Tibial nerve (tissue), 4 donors: ENCODE results near the gene PCYOX1L. TPM values are rescaled to one million over a fixed set of nuclear protein-coding genes. Genes with fewer than 3 reads are reported as not detected.

Source experiments
- DNase-seq, 2 donors: peaks; one replicate each; pipeline ENCODE4 v3.0.0-alpha.2; 2019; ENCODE audit warnings: low spot score in 2 of 2
- H3K27ac ChIP-seq, 4 donors: fragments of 200-600 bp; sonication (generic) in 3 of 4; one replicate each; pipeline ENCODE4 v1.5.1; 2017 to 2019; ENCODE audit warnings: mild to moderate bottlenecking in 1 of 4
- H3K27me3 ChIP-seq, 2 donors: fragments of 200-600 bp; sonication (generic) in 1 of 2; one replicate each; pipeline versions ENCODE4 v1.5.1 to v1.6.0; 2017 to 2019
- H3K36me3 ChIP-seq, 3 donors: fragments of 200-600 bp; sonication (generic); one replicate each; pipeline ENCODE4 v1.5.1; 2018 to 2019
- H3K4me1 ChIP-seq, 4 donors: fragments of 200-600 bp; sonication (generic) in 3 of 4; one replicate each; pipeline ENCODE4 v1.5.1; 2017 to 2019
- H3K4me3 ChIP-seq, 4 donors: fragments of 200-600 bp; sonication (generic) in 3 of 4; one replicate each; pipeline ENCODE4 v1.5.1; 2017 to 2019; ENCODE audit warnings: mild to moderate bottlenecking in 1 of 4, moderate library complexity in 1 of 4
- H3K9me3 ChIP-seq, 4 donors: fragments of 200-600 bp; sonication (generic) in 3 of 4; one replicate each; pipeline ENCODE4 v1.5.1; 2017 to 2019
- CTCF ChIP-seq, 5 experiments: fragments of 200-600 bp in 3 of 5; fragments of 450-650 bp in 2 of 5; sonication (generic) in 3 of 5; IDR thresholded peaks; one replicate each; pipeline ENCODE4 v1.5.1; 2016 to 2019; ENCODE audit warnings: antibody characterized with exemption in 5 of 5, mild to moderate bottlenecking in 3 of 5, moderate library complexity in 2 of 5
- EP300 ChIP-seq, 2 donors: sonication (generic); formaldehyde crosslinking; IDR thresholded peaks; one replicate each; pipeline ENCODE4 v1.6.1; 2017; ENCODE audit warnings: antibody characterized with exemption in 2 of 2, mild to moderate bottlenecking in 1 of 2
- POLR2A ChIP-seq, 2 donors: fragments of 450-650 bp; IDR thresholded peaks; one replicate each; pipeline ENCODE4 v1.6.1; 2017; ENCODE audit warnings: antibody characterized with exemption in 2 of 2, mild to moderate bottlenecking in 2 of 2, moderate library complexity in 2 of 2
- WGBS, 2 donors: methylation state at CpG; one replicate each; pipeline ENCODE4 v1.1.5; 2018; 5-methylcytosine and 5-hydroxymethylcytosine counted together
- total RNA-seq, 4 donors: library from RNA; depleted of rRNA; stranded (reverse); fragments of >200 nt; gene quantifications; one replicate each; pipeline ENCODE4 v1.1.0, GENCODE V29; 2016

The PCYOX1L gene
- total RNA-seq, 4 donors from 2014 or later: 5.0 to 8.2 (median 6.7) TPM

DNA sequence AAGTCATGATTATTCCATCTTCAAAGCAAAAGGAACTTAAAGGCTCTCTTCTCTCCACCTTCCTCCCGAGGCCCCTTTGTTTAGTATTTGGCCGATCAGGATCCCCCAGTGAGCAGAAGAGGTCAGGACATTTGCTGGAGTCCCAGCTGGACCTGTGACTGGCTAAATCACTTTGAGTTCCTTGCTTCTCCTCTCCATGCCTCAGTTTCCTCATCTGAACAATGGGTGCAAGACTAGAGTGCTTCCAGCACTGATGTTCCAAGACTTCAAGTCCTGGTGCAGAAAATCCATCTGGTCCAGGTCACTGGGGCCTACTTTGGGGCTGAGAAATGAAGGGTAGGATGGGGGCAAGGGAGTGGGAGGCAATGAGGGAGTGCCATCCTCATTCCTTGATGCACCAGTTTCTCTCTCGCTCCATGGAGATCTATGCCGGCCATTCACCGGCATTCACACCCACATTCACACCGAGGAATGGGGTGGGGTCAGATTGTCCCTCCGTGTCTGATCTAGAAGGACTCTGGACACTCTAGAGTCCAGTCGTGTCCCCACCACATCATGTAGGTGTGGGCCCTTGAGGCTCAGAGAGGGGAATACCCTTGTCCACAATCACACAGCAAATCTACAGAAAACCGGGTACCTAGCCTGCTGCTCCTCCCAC lies 60.0 kb downstream of the PCYOX1L start:
- peak overlapping the region in 3 of 4 donors; percentile 42 to 67 (median 54) for H3K27ac ChIP-seq

GRCh38 chr5:149418910-149419531 lies 61.2 kb downstream of the PCYOX1L start:
- Histone ChIP-seq H3K27me3 (no peaks in the 10 kb centered on the region), H3K27ac (peak overlapping the region; percentile 20 to 77 (median 56)), H3K36me3 (no peaks in the 10 kb centered on the region), H3K9me3 (no peaks in the 10 kb centered on the region), H3K4me3 (no peak overlapping the region), H3K4me1 (peaks cover 0 to 69% (median 22%) of the 10 kb centered on the region in 4 donors)
- 70 to 74% methylated on average over 6 of the region's 6 CpGs for WGBS, 2 donors
- no peak for DNase-seq
- TF ChIP-seq EP300 (IDR thresholded peaks at IDR 0.05) (no peak), CTCF (IDR thresholded peaks at IDR 0.05) (no peak), POLR2A (IDR thresholded peaks at IDR 0.05) (no peak)

More for the DNA sequence above, 60.0 kb downstream of the PCYOX1L start:
- no peaks in the 10 kb centered on the region for H3K27me3 ChIP-seq
- H3K4me3 ChIP-seq: no peak overlapping the region
- TF ChIP-seq EP300 (IDR thresholded peaks at IDR 0.05) (no peak), CTCF (IDR thresholded peaks at IDR 0.05) (no peak), POLR2A (IDR thresholded peaks at IDR 0.05) (no peak)
- peaks cover 0 to 59% (median 12%) of the 10 kb centered on the region in 4 donors for H3K4me1 ChIP-seq
- 58 to 74% methylated on average over 8 to 9 of the region's 9 CpGs for WGBS, 2 donors
- DNase-seq: no peak
- H3K36me3 ChIP-seq: no peaks in the 10 kb centered on the region
- H3K9me3 ChIP-seq: no peaks in the 10 kb centered on the region

Other genes with a start within 250 kb of the PCYOX1L start
- 10 to 100 TPM; 50.3 to 75.3 (median 52.3) TPM for gene ABLIM3, start 216.6 kb upstream of the PCYOX1L start, total RNA-seq
- 10 to 100 TPM; 40.8 to 93.5 (median 91.6) TPM for gene AFAP1L1, start 86.2 kb upstream of the PCYOX1L start, total RNA-seq
- 10 to 100 TPM in 2 of 4 donors, 1 to 10 TPM in 2; 6.5 to 13.5 (median 10.3) TPM for gene GRPEL2, start 12.5 kb upstream of the PCYOX1L start, total RNA-seq
- 100 to 1,000 TPM in 1 of 4 donors, 10 to 100 TPM in 3; 22.8 to 109 (median 80.7) TPM for gene IL17B, start 21.2 kb downstream of the PCYOX1L start, total RNA-seq
- gene CSNK1A1, start 193.4 kb downstream of the PCYOX1L start, total RNA-seq: 100 to 1,000 TPM; 146 to 200 (median 166) TPM
- gene ARHGEF37, start 223.5 kb downstream of the PCYOX1L start, total RNA-seq: 10 to 100 TPM; 28.8 to 73.7 (median 62.7) TPM